B cell (primary cell): Measurements from ENCODE around the gene CCDC121. TPM values are rescaled to one million over a fixed set of nuclear protein-coding genes. Genes with fewer than 3 reads are reported as not detected.

Source experiments
- ATAC-seq: fragments of 200-7000 bp; cut with Tn5 transposase; one replicate; pipeline ENCODE4 v1.10.0; 2021; ENCODE audit warnings: low read depth, mild to moderate bottlenecking, moderate number of reproducible peaks, moderate library complexity
- CTCF ChIA-PET: fragments of 350-600 bp; sonication (Branson Sonifier 250); formaldehyde crosslinking; loops from one replicate; lab custom pipeline; 2021; ENCODE audit warnings: antibody characterized with exemption, inconsistent platforms; lab: Charles Lee
- POLR2A ChIA-PET: fragments of 350-600 bp; sonication (Branson Sonifier 250); formaldehyde crosslinking; loops from one replicate; lab custom pipeline; 2021; ENCODE audit warnings: antibody characterized with exemption; lab: Charles Lee
- DNase-seq: peaks from one replicate; pipeline ENCODE4 v3.0.0; 2013
- H2AFZ ChIP-seq: 2 replicates; pipeline ENCODE4 v1.6.1; 2012; ENCODE audit warnings: mild to moderate bottlenecking, low read depth, low read length; ENCODE audit not compliant: insufficient read depth, poor library complexity, severe bottlenecking
- H3K27ac ChIP-seq, 2 donors: 1 replicate in 1 of 2; 2 replicates in 1 of 2; pipeline ENCODE4 v1.5.1; 2012 to 2013; ENCODE audit warnings: low read length in 2 of 2, mild to moderate bottlenecking in 2 of 2, moderate library complexity in 1 of 2
- H3K27me3 ChIP-seq, 4 experiments: fragments of 200-600 bp in 1 of 4; sonication (generic) in 1 of 4; replicated peaks in 1 of 4; 1 replicate in 2 of 4; 2 replicates in 2 of 4; pipeline versions ENCODE4 v1.6.1 to v1.7.0; 2013 to 2016; ENCODE audit warnings: low read length in 3 of 4, mild to moderate bottlenecking in 2 of 4, mixed read lengths in 1 of 4, moderate library complexity in 1 of 4; ENCODE audit not compliant: insufficient read depth in 4 of 4, control insufficient read depth in 3 of 4; ENCODE audit errors: control extremely low read depth in 1 of 4
- H3K36me3 ChIP-seq, 2 experiments: replicated peaks in 1 of 2; 1 replicate in 1 of 2; 2 replicates in 1 of 2; pipeline versions ENCODE4 v1.6.1 to v1.7.1; 2013; ENCODE audit warnings: low read length in 1 of 2; ENCODE audit not compliant: insufficient read depth in 2 of 2, control insufficient read depth in 1 of 2; ENCODE audit errors: control extremely low read depth in 1 of 2, extremely low read depth in 1 of 2
- H3K4me1 ChIP-seq, 2 donors: fragments of 200-600 bp in 1 of 2; sonication (generic) in 1 of 2; 1 replicate in 1 of 2; 2 replicates in 1 of 2; pipeline versions ENCODE4 v1.5.1 to v1.6.1; 2013 to 2017; ENCODE audit warnings: low read length in 2 of 2; ENCODE audit not compliant: control insufficient read depth in 2 of 2, insufficient read depth in 2 of 2
- H3K4me2 ChIP-seq: replicated peaks from 2 replicates; pipeline ENCODE3; 2012; ENCODE audit warnings: mild to moderate bottlenecking, low read depth, low read length; ENCODE audit not compliant: poor library complexity, severe bottlenecking
- H3K4me3 ChIP-seq, 5 experiments: fragments of 200-600 bp in 1 of 5; sonication (generic) in 1 of 5; 1 replicate in 3 of 5; 2 replicates in 2 of 5; pipeline versions ENCODE4 v1.5.1 to v1.7.0; 2011 to 2016; ENCODE audit warnings: low read length in 4 of 5, mild to moderate bottlenecking in 4 of 5, low read depth in 2 of 5, control low read depth in 1 of 5, moderate library complexity in 1 of 5; ENCODE audit not compliant: insufficient read depth in 1 of 5; ENCODE audit errors: control extremely low read depth in 1 of 5, extremely low read depth in 1 of 5
- H3K79me2 ChIP-seq: fragments of 200-600 bp; sonication (generic); one replicate; pipeline ENCODE4 v1.6.0; 2016; ENCODE audit warnings: low read length; ENCODE audit not compliant: control insufficient read depth, insufficient read depth
- H3K9ac ChIP-seq: fragments of 200-600 bp; sonication (generic); 2 replicates; pipeline ENCODE4 v1.6.1; 2017; ENCODE audit warnings: mild to moderate bottlenecking, low read length, moderate library complexity
- H3K9me3 ChIP-seq, 3 donors: one replicate each; pipeline versions ENCODE4 v1.6.1 to v1.7.1; 2013; ENCODE audit warnings: low read length in 2 of 3; ENCODE audit not compliant: control insufficient read depth in 2 of 3, insufficient read depth in 1 of 3; ENCODE audit errors: control extremely low read depth in 1 of 3
- H4K20me1 ChIP-seq: 2 replicates; pipeline ENCODE4 v1.6.0; 2012; ENCODE audit warnings: mild to moderate bottlenecking, low read length; ENCODE audit not compliant: insufficient read depth, control insufficient read depth, poor library complexity, severe bottlenecking
- H3K27ac Mint-ChIP-seq: one replicate; pipeline ENCODE4 v1.8.0; 2021; ENCODE audit warnings: mixed read lengths
- H3K27me3 Mint-ChIP-seq: one replicate; pipeline ENCODE4 v1.8.0; 2021; ENCODE audit warnings: mixed read lengths
- H3K4me1 Mint-ChIP-seq: one replicate; pipeline ENCODE4 v1.8.0; 2021; ENCODE audit warnings: mixed read lengths
- H3K4me3 Mint-ChIP-seq: one replicate; pipeline ENCODE4 v1.8.0; 2021; ENCODE audit warnings: mixed read lengths
- H3K9me3 Mint-ChIP-seq: one replicate; pipeline ENCODE4 v1.8.0; 2022; ENCODE audit warnings: mixed read lengths; ENCODE audit not compliant: insufficient read depth
- CTCF ChIP-seq: fragments of 200-600 bp; IDR thresholded peaks from one replicate; pipeline ENCODE4 v1.8.0; 2022; ENCODE audit warnings: antibody characterized with exemption, mild to moderate bottlenecking
- EZH2 ChIP-seq: IDR thresholded peaks from 2 replicates; pipeline ENCODE4 v1.6.1; 2012; ENCODE audit warnings: borderline replicate concordance, low read depth, mild to moderate bottlenecking, moderate library complexity, low read length; ENCODE audit not compliant: insufficient read depth, poor library complexity, severe bottlenecking
- WGBS: methylation state at CpG from one replicate; pipeline ENCODE4 v1.1.5; 2013; ENCODE audit warnings: missing lambda C conversion rate; ENCODE audit not compliant: insufficient coverage; 5-methylcytosine and 5-hydroxymethylcytosine counted together
- intact Hi-C: fragments of 100-400 bp; cut with micrococcal nuclease; formaldehyde crosslinking; loops from one replicate; pipeline ENCODE4 v1.10.0; 2022
- polyA plus RNA-seq: library from polyadenylated mRNA; depleted of rRNA; stranded (reverse); fragments of >200 nt; gene quantifications from 2 replicates; pipeline ENCODE4 v1.2.3, GENCODE V29; 2012
- total RNA-seq, 2 donors: library from RNA; stranded (reverse); fragments of 120-200 nt in 1 of 2; gene quantifications; 1 replicate in 1 of 2; 2 replicates in 1 of 2; pipeline versions ENCODE4 v1.2.3 to v1.2.4, GENCODE V29; 2013 to 2022

CCDC121 gene
- total and polyA plus RNA-seq, 2 donors (not counting 1 experiment from before 2014, with no cell fraction given) = 0.95 to 2.2 TPM

GRCh38 chr2:27582129-27582694, 46.6 kb downstream of the CCDC121 start:
- peak overlapping the region; percentile 81 for H3K9ac ChIP-seq

More at GRCh38 chr2:27582129-27582694, 46.6 kb downstream of the CCDC121 start:
- Histone ChIP-seq H3K27ac (peak overlapping the region; percentile 70 to 72), H3K9me3 (peaks cover 0 to 17% (median 0%) of the 10 kb centered on the region in 3 donors), H3K4me2 (peak overlapping the region; percentile 81), H3K27me3 (no peaks in the 10 kb centered on the region), H3K79me2 (peaks cover 40% of the 10 kb centered on the region), H3K36me3 (peaks cover 0 to 1% of the 10 kb centered on the region in 2 experiments), H3K4me1 (peaks cover 17 to 29% of the 10 kb centered on the region in 2 donors), H3K4me3 (peak overlapping the region in 4 of 5 experiments; percentile 66 to 92 (median 75)), H4K20me1 (peaks cover 12% of the 10 kb centered on the region), H2AFZ (peak overlapping the region; percentile 85)
- no peak for ATAC-seq
- Mint-ChIP-seq H3K4me3 (peak overlapping the region; percentile 96), H3K27me3 (peaks cover 5% of the 10 kb centered on the region), H3K4me1 (peaks cover 40% of the 10 kb centered on the region), H3K27ac (peak overlapping the region; percentile 96), H3K9me3 (peaks cover 9% of the 10 kb centered on the region)
- POLR2A ChIA-PET = interaction anchor here (1.1 kb wide), 1 partner anchor 92 kb away, joined by 3 read pairs; the partner anchor contains the start of gene IFT172
- TF ChIP-seq EZH2 = no peak
- TF ChIP-seq CTCF = no peak
- DNase-seq = no peak
- CTCF ChIA-PET = no interaction called here
- 92% methylated on average over 13 of the region's 16 CpGs for WGBS
- intact Hi-C loops = loop anchor here (1.0 to 10.0 kb wide), 5 partner anchors 83 to 259 kb away; partner anchors contain the start of genes EIF2B4, KRTCAP3, MPV17 and NRBP1
